Upper lobe of left lung (tissue), 6 donors: ENCODE data around the gene KAT2B. TPM values are rescaled to one million over a fixed set of nuclear protein-coding genes. Genes with fewer than 3 reads are reported as not detected.
A peak's percentile ranks its signal among the peaks of the same experiment; 100 is the strongest.
"Not testable (repeated sequence)": the region's sequence is repeated elsewhere in the genome, so short reads cannot be mapped to it uniquely, and the experiment has no call there.

Source experiments
- ATAC-seq, 2 donors: fragments of 200-7000 bp; cut with Tn5 transposase; one replicate each; pipeline ENCODE4 v1.9.1; 2022; ENCODE audit warnings: mild to moderate bottlenecking in 2 of 2, moderate library complexity in 2 of 2; ENCODE audit not compliant: low FRiP score in 2 of 2
- DNase-seq, 2 donors: peaks; one replicate each; pipeline ENCODE4 v3.0.0-alpha.2; 2019 to 2020
- H3K27ac ChIP-seq, 4 donors: fragments of 200-600 bp; sonication (generic); one replicate each; pipeline ENCODE4 v1.5.1; 2016 to 2019
- H3K27me3 ChIP-seq, 4 donors: fragments of 200-600 bp; sonication (generic); one replicate each; pipeline ENCODE4 v1.5.1; 2017 to 2019
- H3K36me3 ChIP-seq, 4 donors: fragments of 200-600 bp; sonication (generic); one replicate each; pipeline ENCODE4 v1.5.1; 2016 to 2019
- H3K4me1 ChIP-seq, 4 donors: fragments of 200-600 bp; sonication (generic); one replicate each; pipeline ENCODE4 v1.5.1; 2018 to 2019
- H3K4me3 ChIP-seq, 4 donors: fragments of 200-600 bp; sonication (generic); one replicate each; pipeline ENCODE4 v1.5.1; 2017 to 2019; ENCODE audit warnings: mild to moderate bottlenecking in 2 of 4, moderate library complexity in 1 of 4
- H3K9me3 ChIP-seq, 4 donors: fragments of 200-600 bp; sonication (generic); one replicate each; pipeline ENCODE4 v1.5.1; 2018 to 2019
- CTCF ChIP-seq, 6 experiments: fragments of 450-650 bp in 4 of 6; fragments of 200-600 bp in 2 of 6; sonication (generic) in 2 of 6; IDR thresholded peaks; one replicate each; pipeline ENCODE4 v1.5.1; 2016 to 2019; ENCODE audit warnings: antibody characterized with exemption in 6 of 6
- EP300 ChIP-seq, 4 donors: sonication (generic); formaldehyde crosslinking; IDR thresholded peaks; one replicate each; pipeline ENCODE4 v1.5.1; 2017; ENCODE audit warnings: antibody characterized with exemption in 4 of 4, control low read depth in 2 of 4
- POLR2A ChIP-seq, 4 donors: fragments of 450-650 bp; IDR thresholded peaks; one replicate each; pipeline ENCODE4 v1.5.1; 2016 to 2017; ENCODE audit warnings: antibody characterized with exemption in 4 of 4, mild to moderate bottlenecking in 2 of 4
- POLR2AphosphoS5 ChIP-seq, 2 donors: sonication (generic); formaldehyde crosslinking; IDR thresholded peaks; one replicate each; pipeline ENCODE4 v1.5.1; 2017; ENCODE audit warnings: antibody characterized with exemption in 2 of 2
- WGBS, 2 donors: methylation state at CpG; one replicate each; pipeline ENCODE4 v1.1.5; 2017 to 2018; 5-methylcytosine and 5-hydroxymethylcytosine counted together
- total RNA-seq, 6 donors: library from RNA; depleted of rRNA in 4 of 6; stranded (reverse); fragments of >200 nt in 4 of 6; gene quantifications; one replicate each; pipeline versions ENCODE4 v1.1.0 to v1.2.1, GENCODE V29; 2016 to 2021
- donor health status: DM: no; HTN: no; CAD: no; lungs with moderate emphysema.
- donor health status: DM: no; HTN: yes; CAD: no; lungs with severe emphysema.

Gene KAT2B
- total RNA-seq, 6 donors from 2014 or later = 19.3 to 58.9 (median 31.9) TPM

GRCh38 chr3:20022954-20023622 is 17.2 kb upstream of the KAT2B start:
- no peak for TF ChIP-seq EP300 (IDR thresholded peaks at IDR 0.05)
- no peaks in the 10 kb centered on the region for H3K9me3 ChIP-seq
- H3K27me3 ChIP-seq = no peaks in the 10 kb centered on the region
- no peak overlapping the region for H3K4me3 ChIP-seq
- ATAC-seq (no peak), DNase-seq (no peak)
- H3K4me1 ChIP-seq = peaks cover 14 to 24% (median 20%) of the 10 kb centered on the region in 4 donors
- peak overlapping the region; percentile 16 to 73 (median 41) for H3K27ac ChIP-seq
- H3K36me3 ChIP-seq = no peaks in the 10 kb centered on the region
- WGBS, 2 donors = 63 to 64% methylated on average over 2 of the region's 2 CpGs

GRCh38 chr3:20023623-20024405 is 16.4 kb upstream of the KAT2B start:
- TF ChIP-seq POLR2AphosphoS5 (IDR thresholded peaks at IDR 0.05) (peak in 1 of 2 donors; percentile 13), EP300 (IDR thresholded peaks at IDR 0.05) (no peak)
- no peaks in the 10 kb centered on the region for H3K9me3 ChIP-seq
- ATAC-seq = peak in 1 of 2 donors; percentile 52
- WGBS, 2 donors = 40 to 45% methylated on average over 2 of the region's 2 CpGs
- no peaks in the 10 kb centered on the region for H3K27me3 ChIP-seq
- H3K27ac ChIP-seq = peak overlapping the region; percentile 16 to 73 (median 41)
- peak in 1 of 2 donors; percentile 53 for DNase-seq
- peaks cover 14 to 24% (median 20%) of the 10 kb centered on the region in 4 donors for H3K4me1 ChIP-seq
- H3K4me3 ChIP-seq = no peak overlapping the region
- no peaks in the 10 kb centered on the region for H3K36me3 ChIP-seq

- Histone ChIP-seq H3K27me3 (no peaks in the 10 kb centered on the region), H3K4me1 (peaks cover 14 to 24% (median 20%) of the 10 kb centered on the region in 4 donors), H3K9me3 (no peaks in the 10 kb centered on the region), H3K4me3 (no peak overlapping the region), H3K36me3 (no peaks in the 10 kb centered on the region), H3K27ac (no peak overlapping the region)
- ATAC-seq (no peak), DNase-seq (no peak)
- no peak for TF ChIP-seq CTCF (IDR thresholded peaks at IDR 0.05)
- no peak for TF ChIP-seq POLR2A (IDR thresholded peaks at IDR 0.05)
- no peak for TF ChIP-seq EP300 (IDR thresholded peaks at IDR 0.05)
- TF ChIP-seq POLR2AphosphoS5 (IDR thresholded peaks at IDR 0.05) = no peak
- WGBS, 2 donors = 75 to 77% methylated on average over 4 of the region's 4 CpGs
Observed at GRCh38 chr3:20027136-20027535, 13.1 kb upstream of the KAT2B start.

GRCh38 chr3:20028905-20029331 is 11.3 kb upstream of the KAT2B start:
- Histone ChIP-seq H3K36me3 (no peaks in the 10 kb centered on the region), H3K27me3 (no peaks in the 10 kb centered on the region), H3K27ac (no peak overlapping the region), H3K9me3 (no peaks in the 10 kb centered on the region), H3K4me1 (peaks cover 4 to 12% (median 9%) of the 10 kb centered on the region in 4 donors), H3K4me3 (no peak overlapping the region)
- DNase-seq = no peak
- WGBS, 2 donors = 73 to 80% methylated on average over 7 of the region's 7 CpGs
- no peak for ATAC-seq
- TF ChIP-seq EP300 (IDR thresholded peaks at IDR 0.05) (no peak), POLR2AphosphoS5 (IDR thresholded peaks at IDR 0.05) (no peak), CTCF (IDR thresholded peaks at IDR 0.05) (no peak), POLR2A (IDR thresholded peaks at IDR 0.05) (no peak)

GRCh38 chr3:20031939-20032338 is 8.3 kb upstream of the KAT2B start:
- not testable (repeated sequence) for H3K9me3 ChIP-seq, H3K4me3 ChIP-seq, H3K27me3 ChIP-seq, H3K4me1 ChIP-seq, H3K36me3 ChIP-seq, H3K27ac ChIP-seq, DNase-seq, ATAC-seq
- WGBS, 2 donors = 96 to 97% methylated on average over 7 of the region's 7 CpGs

- no peak overlapping the region for H3K4me3 ChIP-seq
- no peaks in the 10 kb centered on the region for H3K9me3 ChIP-seq
- H3K27me3 ChIP-seq = no peaks in the 10 kb centered on the region
- TF ChIP-seq POLR2AphosphoS5 (IDR thresholded peaks at IDR 0.05) (no peak), EP300 (IDR thresholded peaks at IDR 0.05) (no peak), POLR2A (IDR thresholded peaks at IDR 0.05) (no peak), CTCF (IDR thresholded peaks at IDR 0.05) (no peak)
- 92 to 97% methylated on average over 4 of the region's 4 CpGs for WGBS, 2 donors
- peaks cover 0 to 10% (median 9%) of the 10 kb centered on the region in 4 donors for H3K4me1 ChIP-seq
- no peak for ATAC-seq
- no peak for DNase-seq
- no peak overlapping the region for H3K27ac ChIP-seq
- no peaks in the 10 kb centered on the region for H3K36me3 ChIP-seq
Observed at GRCh38 chr3:20035019-20035418, 5.2 kb upstream of the KAT2B start.
